Lung (tissue), 12 donors: Measurements from ENCODE around the gene RASA3. TPM values are rescaled to one million over a fixed set of nuclear protein-coding genes. Genes with fewer than 3 reads are reported as not detected.

Source experiments
- ATAC-seq: fragments of 200-7000 bp; cut with Tn5 transposase; one replicate; pipeline ENCODE4 v1.9.1; 2020; ENCODE audit warnings: moderate number of reproducible peaks; ENCODE audit not compliant: insufficient read depth, low FRiP score
- DNase-seq, 3 donors: peaks; one replicate each; pipeline ENCODE4 v3.0.0-alpha.2; 2013 to 2017
- H3K27ac ChIP-seq, 2 donors: one replicate each; pipeline ENCODE4 v1.5.1; 2013; ENCODE audit warnings: mild to moderate bottlenecking in 2 of 2, moderate library complexity in 2 of 2, control low read depth in 1 of 2, inconsistent platforms in 1 of 2, low read depth in 1 of 2, low read length in 1 of 2
- H3K27me3 ChIP-seq, 3 donors: one replicate each; pipeline ENCODE4 v1.5.1; 2013; ENCODE audit warnings: low read length in 2 of 3; ENCODE audit not compliant: control insufficient read depth in 3 of 3, insufficient read depth in 3 of 3
- H3K36me3 ChIP-seq, 4 donors: one replicate each; pipeline ENCODE4 v1.5.1; 2013; ENCODE audit warnings: low read length in 4 of 4, mild to moderate bottlenecking in 1 of 4, moderate library complexity in 1 of 4; ENCODE audit not compliant: control insufficient read depth in 4 of 4, insufficient read depth in 4 of 4
- H3K4me1 ChIP-seq, 5 donors: one replicate each; pipeline ENCODE4 v1.5.1; 2013; ENCODE audit warnings: low read length in 5 of 5, mild to moderate bottlenecking in 2 of 5, moderate library complexity in 1 of 5; ENCODE audit not compliant: control insufficient read depth in 5 of 5, insufficient read depth in 5 of 5
- H3K4me3 ChIP-seq: one replicate; pipeline ENCODE4 v1.5.1; 2013; ENCODE audit warnings: mild to moderate bottlenecking, control low read depth, moderate library complexity
- H3K9ac ChIP-seq, 2 donors: one replicate each; pipeline ENCODE4 v1.5.1; 2013; ENCODE audit warnings: low read length in 2 of 2, control low read depth in 1 of 2; ENCODE audit not compliant: insufficient read depth in 1 of 2
- H3K9me3 ChIP-seq, 4 donors: one replicate each; pipeline ENCODE4 v1.5.1; 2013; ENCODE audit warnings: low read length in 3 of 4, mild to moderate bottlenecking in 1 of 4, moderate library complexity in 1 of 4; ENCODE audit not compliant: control insufficient read depth in 4 of 4, insufficient read depth in 3 of 4
- WGBS, 2 donors: extraction: QIAGEN DNeasy Blood & Tissue Kit; methylation state at CpG; one replicate each; pipeline ENCODE4 v1.1.7; 2013; 5-methylcytosine and 5-hydroxymethylcytosine counted together
- polyA plus RNA-seq, 2 donors: library from polyadenylated mRNA; stranded (reverse); fragments of 200-250 nt; gene quantifications; one replicate each; pipeline ENCODE4 v1.2.1, GENCODE V29; 2013
- total RNA-seq, 2 donors: library from RNA; depleted of rRNA in 1 of 2; stranded (reverse); fragments of >200 nt in 1 of 2; gene quantifications; one replicate each; pipeline ENCODE4 v1.2.1, GENCODE V29; 2014 to 2021
- TF ChIP-seq, protein P1 (sequence below): IDR thresholded peaks from 2 replicates; pipeline ENCODE4 v1.5.1; 2012; ENCODE audit warnings: mild to moderate bottlenecking; ENCODE audit errors: control extremely low read depth, extremely low read depth
- donor health status: control.
- donor health status: control.
- donor health status: Bipolar disorder and iron deficiency.
- donor health status: healthy.
- donor health status: DM: yes; HTN: yes; CAD: no.

RASA3 gene
- total and polyA plus RNA-seq, 4 donors, result 7.4 to 22.8 (median 16.2) TPM

- ATAC-seq, result no peak
- no peaks in the 10 kb centered on the region for H3K36me3 ChIP-seq
- 54 to 72% methylated on average over 7 of the region's 7 CpGs for WGBS, 2 donors
- TF ChIP-seq, protein P1, sequence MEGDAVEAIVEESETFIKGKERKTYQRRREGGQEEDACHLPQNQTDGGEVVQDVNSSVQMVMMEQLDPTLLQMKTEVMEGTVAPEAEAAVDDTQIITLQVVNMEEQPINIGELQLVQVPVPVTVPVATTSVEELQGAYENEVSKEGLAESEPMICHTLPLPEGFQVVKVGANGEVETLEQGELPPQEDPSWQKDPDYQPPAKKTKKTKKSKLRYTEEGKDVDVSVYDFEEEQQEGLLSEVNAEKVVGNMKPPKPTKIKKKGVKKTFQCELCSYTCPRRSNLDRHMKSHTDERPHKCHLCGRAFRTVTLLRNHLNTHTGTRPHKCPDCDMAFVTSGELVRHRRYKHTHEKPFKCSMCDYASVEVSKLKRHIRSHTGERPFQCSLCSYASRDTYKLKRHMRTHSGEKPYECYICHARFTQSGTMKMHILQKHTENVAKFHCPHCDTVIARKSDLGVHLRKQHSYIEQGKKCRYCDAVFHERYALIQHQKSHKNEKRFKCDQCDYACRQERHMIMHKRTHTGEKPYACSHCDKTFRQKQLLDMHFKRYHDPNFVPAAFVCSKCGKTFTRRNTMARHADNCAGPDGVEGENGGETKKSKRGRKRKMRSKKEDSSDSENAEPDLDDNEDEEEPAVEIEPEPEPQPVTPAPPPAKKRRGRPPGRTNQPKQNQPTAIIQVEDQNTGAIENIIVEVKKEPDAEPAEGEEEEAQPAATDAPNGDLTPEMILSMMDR, result no peak
- no peaks in the 10 kb centered on the region for H3K27me3 ChIP-seq
- H3K9ac ChIP-seq, result no peak overlapping the region
- peaks cover 3 to 48% (median 18%) of the 10 kb centered on the region in 5 donors for H3K4me1 ChIP-seq
- no peak overlapping the region for H3K4me3 ChIP-seq
- H3K9me3 ChIP-seq, result no peaks in the 10 kb centered on the region
- H3K27ac ChIP-seq, result peak overlapping the region; percentile 28 to 41
- no peak for DNase-seq
These were observed 65.5 kb downstream of the RASA3 start for GRCh38 chr13:114066956-114067355.

GRCh38 chr13:114065926-114066774 is 66.3 kb downstream of the RASA3 start:
- TF ChIP-seq, protein P1, result no peak
- H3K9ac ChIP-seq, result no peak overlapping the region
- H3K4me3 ChIP-seq, result no peak overlapping the region
- H3K27ac ChIP-seq, result peak overlapping the region; percentile 89 to 92
- peaks cover 3 to 40% (median 18%) of the 10 kb centered on the region in 5 donors for H3K4me1 ChIP-seq
- 50 to 70% methylated on average over 28 to 35 of the region's 35 CpGs for WGBS, 2 donors
- DNase-seq (no peak), ATAC-seq (no peak)
- no peaks in the 10 kb centered on the region for H3K36me3 ChIP-seq
- no peaks in the 10 kb centered on the region for H3K27me3 ChIP-seq
- no peaks in the 10 kb centered on the region for H3K9me3 ChIP-seq

- no peaks in the 10 kb centered on the region for H3K9me3 ChIP-seq
- no peak overlapping the region for H3K4me3 ChIP-seq
- ATAC-seq (peak; percentile 90), DNase-seq (peak; percentile 88 to 91 (median 90))
- H3K36me3 ChIP-seq, result no peaks in the 10 kb centered on the region
- peaks cover 3 to 39% (median 18%) of the 10 kb centered on the region in 5 donors for H3K4me1 ChIP-seq
- WGBS, 2 donors, result 11 to 18% methylated on average over 25 of the region's 25 CpGs
- H3K9ac ChIP-seq, result peak overlapping the region in 1 of 2 donors; percentile 56
- no peaks in the 10 kb centered on the region for H3K27me3 ChIP-seq
- TF ChIP-seq, protein P1, result no peak
- H3K27ac ChIP-seq, result peak overlapping the region; percentile 89 to 92
These were observed 67.1 kb downstream of the RASA3 start for GRCh38 chr13:114065141-114065925.
